ENCODE measurements around the gene ETV7.

GRCh38 chr6:36364669-36365479 is 22.6 kb downstream of the ETV7 start:
- no peak for TF ChIP-seq CTCF (conservative IDR thresholded peaks at IDR 0.05)
- no peak for TF ChIP-seq ZFX (IDR thresholded peaks at IDR 0.05)

Measured in C4-2B (cell line).